Cerebellar nuclear complex (tissue), 1 donor: ENCODE results near the gene CPHXL.

Experiments
- DNase-seq, 2 experiments: peaks; one replicate each; lab custom pipeline; 2025; lab: John Stamatoyannopoulos, UW

Gene CPHXL

GRCh38 chr16:75726390-75726789 lies at the start of gene CPHXL:
Gene CPHXL (minus strand): TSS chr16:75726490. CDS start chr16:75726442, 48 bp downstream.
- no peak for DNase-seq

GRCh38 chr16:75774197-75774596 lies 47.9 kb upstream of the CPHXL start:
- DNase-seq: no peak

DNA sequence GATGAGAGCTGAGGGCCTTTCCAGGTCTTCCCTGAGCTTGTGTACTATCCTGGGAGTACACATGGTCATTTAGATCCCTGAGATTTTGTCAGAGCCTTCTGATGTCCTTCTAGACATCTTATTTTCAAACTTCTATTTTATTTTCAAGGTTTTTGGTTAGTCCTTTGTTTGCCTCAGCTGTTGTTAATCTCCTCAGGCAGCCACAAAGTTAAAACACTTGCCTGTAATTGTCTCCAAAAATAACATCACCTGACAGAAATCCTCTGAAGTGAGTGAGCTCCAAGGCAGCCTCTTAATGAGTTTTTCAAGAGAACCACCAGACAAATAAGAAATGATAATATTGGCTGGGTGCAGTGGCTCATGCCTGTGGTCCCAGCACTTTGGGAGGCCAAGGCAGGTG lies 43.8 kb upstream of the CPHXL start:
- no peak for DNase-seq

DNA sequence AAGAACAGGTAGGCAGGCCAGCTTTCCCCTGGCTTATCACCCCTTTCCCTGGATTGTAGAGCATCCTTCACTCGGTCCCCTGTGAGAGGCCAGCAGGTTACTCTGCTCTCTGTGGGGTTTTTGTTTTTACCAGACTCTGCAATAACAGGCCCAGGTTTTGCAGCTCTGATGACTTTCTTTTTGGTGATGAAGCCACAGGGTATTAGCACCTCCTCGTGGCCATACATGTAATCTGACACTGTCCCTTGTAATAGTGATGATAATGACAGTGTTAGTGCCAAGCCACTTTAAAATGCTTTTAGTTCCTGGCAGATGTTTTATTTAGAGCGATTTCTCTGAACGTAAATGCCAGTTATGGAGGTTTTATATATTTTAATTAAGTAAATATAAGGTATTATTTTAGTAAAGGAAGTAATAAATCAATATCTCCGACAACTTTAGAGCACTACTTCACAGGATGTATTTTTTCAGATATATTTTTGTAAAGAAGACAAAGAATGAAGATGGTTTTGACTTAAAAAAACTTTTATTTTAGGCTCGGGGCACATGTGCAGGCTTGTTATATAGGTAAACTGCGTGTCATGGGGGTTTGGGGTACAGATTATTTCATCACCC lies 38.0 kb upstream of the CPHXL start:
- DNase-seq: peak; percentile 12 to 68

GRCh38 chr16:75763204-75763603 lies 36.9 kb upstream of the CPHXL start:
- no peak for DNase-seq

DNA sequence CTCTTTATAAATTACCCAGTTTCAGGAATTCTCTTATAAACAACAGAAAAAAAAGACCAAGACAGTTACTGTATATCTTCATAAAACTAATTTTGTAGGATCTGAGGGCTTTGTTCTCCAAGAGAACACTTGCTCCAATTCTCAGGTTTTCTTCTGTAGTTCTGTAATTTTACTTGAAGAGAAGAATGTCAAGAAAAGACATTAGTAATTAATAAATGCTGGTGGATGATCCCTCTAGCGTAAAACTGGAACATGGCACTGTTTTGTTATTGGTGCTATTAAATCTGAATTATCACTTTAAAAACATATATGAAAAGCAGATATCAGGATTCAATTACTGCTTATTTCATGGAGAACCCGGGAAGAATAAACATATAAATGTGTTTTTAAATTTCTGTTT lies 36.5 kb upstream of the CPHXL start:
- DNase-seq: no peak

DNA sequence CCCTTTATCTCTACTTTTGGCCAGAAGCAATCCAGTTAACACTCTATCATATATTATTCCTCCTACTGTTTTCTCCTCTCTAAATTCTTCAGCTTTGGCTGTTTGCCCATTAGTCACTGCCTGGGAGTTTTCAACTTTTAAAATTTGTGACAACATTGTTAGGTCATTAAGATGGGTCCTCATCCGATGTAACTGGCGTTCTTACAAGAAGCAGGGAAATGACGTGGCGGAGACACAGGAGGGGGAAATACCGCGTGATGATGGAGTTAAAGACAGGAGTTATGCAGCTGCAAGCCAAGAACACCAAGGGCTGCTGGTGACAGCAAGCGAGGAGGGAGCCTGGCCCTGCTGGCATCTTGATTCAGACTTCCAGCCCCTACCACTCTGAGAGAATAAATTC lies 34.8 kb upstream of the CPHXL start:
- no peak for DNase-seq

GRCh38 chr16:75760018-75760519 lies 33.8 kb upstream of the CPHXL start:
- no peak for DNase-seq

GRCh38 chr16:75758215-75758614 lies 31.9 kb upstream of the CPHXL start:
- no peak for DNase-seq

DNA sequence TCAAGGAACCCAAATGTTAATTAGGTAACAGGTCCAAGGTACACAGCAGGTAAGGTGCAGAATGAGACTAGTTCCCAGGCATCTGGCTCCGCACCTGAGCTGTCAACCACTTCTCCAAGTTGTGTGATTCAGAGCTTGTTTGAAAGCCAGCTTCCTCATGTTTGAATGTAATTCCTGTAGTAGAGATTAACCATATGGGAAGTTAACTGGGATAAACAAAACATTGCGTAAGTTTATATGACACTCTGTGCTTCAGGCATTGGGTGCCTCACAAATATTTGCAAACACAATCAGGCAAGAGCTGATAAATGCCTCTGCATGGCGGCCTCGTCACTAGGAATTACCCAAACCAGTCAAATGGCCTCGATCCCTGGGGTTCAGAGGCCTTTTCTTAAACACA lies 27.9 kb upstream of the CPHXL start:
- no peak for DNase-seq

- no peak for DNase-seq
These were observed 24.2 kb upstream of the CPHXL start for GRCh38 chr16:75750528-75750927.

DNA sequence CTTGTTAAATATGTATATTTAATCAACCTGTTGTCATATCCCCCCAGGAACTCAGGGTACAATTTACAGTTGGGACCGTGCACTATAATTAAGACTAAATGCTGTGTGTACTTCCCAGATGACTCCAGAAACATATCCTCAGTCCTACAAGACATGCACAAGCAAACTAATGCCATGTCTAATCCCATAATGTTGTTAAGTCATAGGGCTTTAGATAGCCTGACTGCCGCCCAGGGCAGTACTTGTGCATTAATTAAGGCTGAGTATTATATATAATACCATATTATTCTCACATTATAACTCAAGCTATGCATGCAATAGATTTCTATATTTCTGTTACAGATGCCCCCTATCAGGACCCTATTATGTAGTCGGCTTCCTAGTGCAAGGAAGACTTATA lies 20.1 kb upstream of the CPHXL start:
- no peak for DNase-seq

DNA sequence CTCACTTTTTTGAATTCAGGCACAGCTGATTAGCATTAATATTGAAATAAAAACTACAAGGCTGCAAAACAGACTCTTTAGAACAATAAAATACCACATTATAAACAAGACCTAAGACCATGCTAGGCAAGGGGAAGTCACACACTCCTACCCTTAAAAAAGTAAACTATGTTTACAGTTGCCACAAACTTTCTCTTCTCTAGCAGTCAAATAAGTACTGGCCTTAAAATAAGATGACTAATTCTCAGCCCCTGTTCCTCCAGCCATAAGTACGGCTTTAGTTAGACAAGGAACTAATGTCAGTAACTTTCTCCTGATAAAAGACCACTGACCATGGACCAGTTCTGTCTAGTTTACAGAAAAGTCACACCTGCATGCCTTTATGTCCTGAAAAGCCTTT lies 19.5 kb upstream of the CPHXL start:
- DNase-seq: no peak

- no peak for DNase-seq
These were observed 19.0 kb upstream of the CPHXL start for GRCh38 chr16:75745242-75745641.

GRCh38 chr16:75742424-75743047 lies 16.2 kb upstream of the CPHXL start:
- DNase-seq: no peak

GRCh38 chr16:75733305-75734211 lies 7.3 kb upstream of the CPHXL start:
- peak in 1 of 2 experiments; percentile 34 for DNase-seq

DNA sequence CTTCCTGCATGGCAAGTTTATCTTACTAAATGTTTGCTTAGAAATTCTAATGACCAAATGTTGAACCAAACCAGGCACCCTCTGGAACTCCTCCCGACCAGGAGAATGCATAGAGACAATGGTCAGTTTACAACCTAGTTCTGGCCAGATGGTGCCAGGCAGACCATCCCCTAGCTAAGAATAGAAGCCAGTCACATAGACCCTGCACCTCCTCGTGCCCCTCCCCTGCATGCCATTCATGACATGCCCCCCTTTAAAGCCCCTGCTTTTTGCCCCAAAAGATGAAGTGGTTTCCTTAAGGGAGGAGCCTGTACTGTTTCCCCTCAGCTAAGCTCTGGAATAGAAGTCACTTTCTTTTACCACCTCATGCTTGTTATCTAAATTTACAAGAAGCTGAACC lies 6.6 kb upstream of the CPHXL start:
- DNase-seq: no peak

- DNase-seq: no peak
These were observed 931 bp upstream of the CPHXL start for GRCh38 chr16:75727221-75727620.

GRCh38 chr16:75718452-75718851 lies 7.8 kb downstream of the CPHXL start:
- no peak for DNase-seq

DNA sequence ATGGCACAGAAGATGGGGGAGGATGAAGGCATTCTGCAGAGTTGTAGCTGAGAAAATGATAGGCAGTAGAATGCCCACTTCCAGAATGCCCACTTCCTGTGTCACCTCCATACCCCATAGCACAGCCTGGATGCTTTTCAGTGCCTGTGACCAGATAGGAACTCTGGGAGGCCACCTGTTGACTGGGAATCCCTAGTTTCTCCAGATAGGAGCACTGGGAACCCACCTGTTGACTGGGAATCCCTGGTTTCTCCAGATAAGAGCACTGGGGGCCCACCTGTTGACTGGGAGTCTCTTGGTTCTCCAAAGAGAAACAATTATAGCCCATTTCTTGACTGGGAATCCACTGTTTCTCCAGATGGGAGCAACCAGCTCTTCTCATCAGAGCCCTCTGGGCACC lies 11.6 kb downstream of the CPHXL start:
- DNase-seq: no peak

DNA sequence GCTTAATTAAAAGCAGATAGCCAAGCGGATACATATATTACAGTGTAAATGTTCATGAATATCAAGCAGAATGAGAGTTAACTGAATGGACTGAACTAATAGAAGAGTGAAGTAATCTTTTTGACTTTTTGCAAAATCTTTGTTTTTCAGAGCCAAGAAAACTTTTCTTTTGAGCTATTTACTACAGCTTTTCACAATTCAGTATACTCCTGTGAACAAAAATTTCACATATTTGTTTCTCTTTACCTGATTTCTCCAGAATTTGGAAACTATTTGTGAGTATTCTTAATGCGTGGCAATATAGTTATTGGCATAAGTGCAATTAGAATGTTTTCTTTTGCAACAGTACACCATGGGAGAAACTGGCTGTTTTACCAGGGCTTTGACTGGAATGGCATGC lies 15.9 kb downstream of the CPHXL start:
- no peak for DNase-seq

GRCh38 chr16:75703306-75703705 lies 23.0 kb downstream of the CPHXL start:
- DNase-seq: no peak

- DNase-seq: no peak
These were observed 24.0 kb downstream of the CPHXL start for GRCh38 chr16:75702242-75702641.
